ENCODE measurements around the gene TOR2A. TPM values are rescaled to one million over a fixed set of nuclear protein-coding genes. Genes with fewer than 3 reads are reported as not detected.
"Not testable (repeated sequence)": the region's sequence is repeated elsewhere in the genome, so short reads cannot be mapped to it uniquely, and the experiment has no call there.

The TOR2A gene
- polyA plus RNA-seq, 3 donors: 57.4 to 63.8 (median 60.0) TPM

DNA sequence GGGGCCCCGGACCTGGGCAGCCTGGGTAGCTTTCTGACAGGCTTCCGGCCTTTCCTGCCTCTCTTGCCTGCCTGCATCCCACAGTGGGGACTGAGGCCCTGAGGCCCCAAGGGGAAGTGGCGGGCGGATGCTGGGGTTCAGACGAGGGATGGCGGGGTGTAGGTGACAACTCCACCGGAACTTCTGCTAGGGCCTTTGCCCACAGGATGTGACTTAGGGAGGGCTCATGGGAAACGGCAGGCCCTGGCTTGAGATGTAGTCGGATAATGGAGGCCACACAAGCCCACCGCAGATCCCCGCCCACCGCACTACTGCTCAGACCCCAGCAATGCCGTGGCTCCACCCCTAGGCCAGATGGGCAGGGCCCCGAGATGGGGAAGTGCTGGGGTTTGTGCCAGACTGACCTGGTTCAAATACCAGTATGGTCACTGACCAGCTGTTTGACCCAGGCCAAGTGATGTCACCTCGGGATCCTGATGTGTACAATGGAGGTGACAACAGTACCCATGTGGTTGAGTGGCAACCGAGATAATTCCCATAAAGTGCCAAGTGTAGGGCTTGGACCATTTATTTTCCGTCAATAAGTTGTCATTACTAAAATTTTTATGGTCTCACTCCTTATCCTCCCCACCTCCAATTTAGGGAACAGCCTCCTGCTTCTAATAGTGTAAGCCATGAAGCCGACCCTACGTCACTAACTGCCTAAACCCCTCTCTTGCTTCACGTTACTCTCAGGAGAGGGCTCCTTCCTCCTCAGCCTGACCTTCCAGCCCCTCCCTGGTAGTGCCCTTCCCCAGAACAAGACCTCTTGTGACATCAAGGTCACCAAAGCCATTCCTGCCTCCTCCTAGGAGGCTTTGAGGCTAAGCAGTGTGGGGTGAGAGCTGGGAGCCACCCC is 48.3 kb upstream of the TOR2A start:
- peaks cover 0 to 9% (median 0%) of the 10 kb centered on the region in 3 donors for H3K27me3 Mint-ChIP-seq (ENCODE audit: low read depth in 3 of 3)
- H3K4me1 Mint-ChIP-seq: peaks cover 73% of the 10 kb centered on the region
- H3K4me1 ChIP-seq (ENCODE audit: control insufficient read depth in 1 of 2, insufficient read depth in 2 of 2, low read length in 2 of 2): peaks cover 78 to 82% of the 10 kb centered on the region in 2 donors
- intact Hi-C loops (cut with micrococcal nuclease): loop anchor here (1.0 to 5.0 kb wide), 4 partner anchors 12 to 211 kb away; partner anchors contain the start of gene TOR2A (in 1 of the 2)
- TF ChIP-seq, protein P1, sequence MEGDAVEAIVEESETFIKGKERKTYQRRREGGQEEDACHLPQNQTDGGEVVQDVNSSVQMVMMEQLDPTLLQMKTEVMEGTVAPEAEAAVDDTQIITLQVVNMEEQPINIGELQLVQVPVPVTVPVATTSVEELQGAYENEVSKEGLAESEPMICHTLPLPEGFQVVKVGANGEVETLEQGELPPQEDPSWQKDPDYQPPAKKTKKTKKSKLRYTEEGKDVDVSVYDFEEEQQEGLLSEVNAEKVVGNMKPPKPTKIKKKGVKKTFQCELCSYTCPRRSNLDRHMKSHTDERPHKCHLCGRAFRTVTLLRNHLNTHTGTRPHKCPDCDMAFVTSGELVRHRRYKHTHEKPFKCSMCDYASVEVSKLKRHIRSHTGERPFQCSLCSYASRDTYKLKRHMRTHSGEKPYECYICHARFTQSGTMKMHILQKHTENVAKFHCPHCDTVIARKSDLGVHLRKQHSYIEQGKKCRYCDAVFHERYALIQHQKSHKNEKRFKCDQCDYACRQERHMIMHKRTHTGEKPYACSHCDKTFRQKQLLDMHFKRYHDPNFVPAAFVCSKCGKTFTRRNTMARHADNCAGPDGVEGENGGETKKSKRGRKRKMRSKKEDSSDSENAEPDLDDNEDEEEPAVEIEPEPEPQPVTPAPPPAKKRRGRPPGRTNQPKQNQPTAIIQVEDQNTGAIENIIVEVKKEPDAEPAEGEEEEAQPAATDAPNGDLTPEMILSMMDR (IDR thresholded peaks at IDR 0.05): no peak
- peak overlapping the region; percentile 97 for H3K4me2 ChIP-seq (replicated peaks; ENCODE audit: extremely low read depth, low read length, poor library complexity, severe bottlenecking)
- WGBS (ENCODE audit: insufficient coverage): 0% methylated on average over 11 of the region's 20 CpGs
- H3K27me3 ChIP-seq (ENCODE audit: control insufficient read depth in 2 of 2, insufficient read depth in 2 of 2, low read length in 2 of 2): no peaks in the 10 kb centered on the region
- H3K79me2 ChIP-seq (ENCODE audit: insufficient read depth, low read length): peaks cover 65% of the 10 kb centered on the region
- peak overlapping the region; percentile 96 to 97 for H3K27ac ChIP-seq (ENCODE audit: low read depth in 1 of 2, low read length in 2 of 2)
- H3K9ac ChIP-seq (ENCODE audit: insufficient read depth, low read length, poor library complexity, severe bottlenecking): peak overlapping the region; percentile 71
- peak overlapping the region; percentile 64 to 72 for H3K4me3 Mint-ChIP-seq
- DNase-seq: peak; percentile 93 to 95 (median 94)
- H3K9me3 Mint-ChIP-seq: peaks cover 0 to 6% (median 0%) of the 10 kb centered on the region in 7 donors
- peak overlapping the region; percentile 28 for H2AFZ ChIP-seq (ENCODE audit: insufficient read depth, low read depth, low read length, poor library complexity, severe bottlenecking)
- peak overlapping the region in 1 of 3 experiments; percentile 72 for H3K4me3 ChIP-seq (replicated peaks in 1 of 3; ENCODE audit: low read depth in 2 of 3, low read length in 3 of 3)
- peaks cover 24% of the 10 kb centered on the region for H4K20me1 ChIP-seq (ENCODE audit: insufficient read depth, low read length)
- peaks cover 12 to 14% of the 10 kb centered on the region in 2 donors for H3K36me3 ChIP-seq (replicated peaks in 1 of 2; ENCODE audit: control insufficient read depth in 1 of 2, insufficient read depth in 2 of 2, low read length in 2 of 2)
- H3K27ac Mint-ChIP-seq: peak overlapping the region; percentile 93 to 99 (median 98)
- H3K36me3 Mint-ChIP-seq: peaks cover 12 to 26% of the 10 kb centered on the region in 2 donors
- H3K9me3 ChIP-seq (replicated peaks in 1 of 2; ENCODE audit: control insufficient read depth in 1 of 2, insufficient read depth in 1 of 2, low read length in 2 of 2): no peaks in the 10 kb centered on the region

DNA sequence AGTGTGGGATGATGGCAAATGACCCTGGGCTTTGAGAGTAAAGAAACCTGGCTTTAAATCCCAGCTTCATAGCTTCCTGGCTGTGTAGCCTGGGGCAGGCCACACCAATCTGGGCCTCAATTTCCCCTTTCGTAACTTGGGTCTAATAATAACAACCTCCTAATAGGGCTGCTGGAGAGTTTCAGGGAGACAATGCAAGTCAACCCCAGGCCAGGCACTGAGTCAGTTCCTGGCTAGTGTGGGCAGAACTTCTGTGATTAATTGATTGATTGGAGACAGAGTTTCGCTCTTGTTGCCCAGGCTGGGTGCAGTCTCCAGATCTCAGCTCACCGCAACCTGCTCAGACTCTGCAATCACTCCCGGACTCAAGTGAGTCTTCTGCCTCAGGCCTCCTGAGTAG is 46.7 kb upstream of the TOR2A start:
- TF ChIP-seq, protein P1 (IDR thresholded peaks at IDR 0.05): no peak
- Histone ChIP-seq H3K27ac (ENCODE audit: low read depth in 1 of 2, low read length in 2 of 2) (peak overlapping the region; percentile 96 to 98), H3K27me3 (ENCODE audit: control insufficient read depth in 2 of 2, insufficient read depth in 2 of 2, low read length in 2 of 2) (no peaks in the 10 kb centered on the region), H3K79me2 (ENCODE audit: insufficient read depth, low read length) (peaks cover 65% of the 10 kb centered on the region), H2AFZ (ENCODE audit: insufficient read depth, low read depth, low read length, poor library complexity, severe bottlenecking) (no peak overlapping the region), H4K20me1 (ENCODE audit: insufficient read depth, low read length) (peaks cover 16% of the 10 kb centered on the region), H3K4me1 (ENCODE audit: control insufficient read depth in 1 of 2, insufficient read depth in 2 of 2, low read length in 2 of 2) (peaks cover 72 to 77% of the 10 kb centered on the region in 2 donors), H3K9me3 (replicated peaks in 1 of 2; ENCODE audit: control insufficient read depth in 1 of 2, insufficient read depth in 1 of 2, low read length in 2 of 2) (no peaks in the 10 kb centered on the region), H3K4me2 (replicated peaks; ENCODE audit: extremely low read depth, low read length, poor library complexity, severe bottlenecking) (no peak overlapping the region), H3K4me3 (replicated peaks in 1 of 3; ENCODE audit: low read depth in 2 of 3, low read length in 3 of 3) (peak overlapping the region in 1 of 3 experiments; percentile 7), H3K36me3 (replicated peaks in 1 of 2; ENCODE audit: control insufficient read depth in 1 of 2, insufficient read depth in 2 of 2, low read length in 2 of 2) (no peaks in the 10 kb centered on the region), H3K9ac (ENCODE audit: insufficient read depth, low read length, poor library complexity, severe bottlenecking) (no peak overlapping the region)
- WGBS (ENCODE audit: insufficient coverage): 76% methylated on average over 3 of the region's 4 CpGs
- peaks cover 0 to 13% of the 10 kb centered on the region in 2 donors for H3K36me3 Mint-ChIP-seq
- H3K27me3 Mint-ChIP-seq (ENCODE audit: low read depth in 3 of 3): peaks cover 0 to 9% (median 0%) of the 10 kb centered on the region in 3 donors
- DNase-seq: peak in 2 of 3 donors; percentile 52 to 59
- peaks cover 68% of the 10 kb centered on the region for H3K4me1 Mint-ChIP-seq
- peak overlapping the region; percentile 93 to 99 (median 98) for H3K27ac Mint-ChIP-seq
- H3K9me3 Mint-ChIP-seq: peaks cover 0 to 6% (median 0%) of the 10 kb centered on the region in 7 donors
- H3K4me3 Mint-ChIP-seq: no peak overlapping the region
- intact Hi-C loops (cut with micrococcal nuclease): loop anchor here in 1 of 2 donors (2.0 to 5.0 kb wide), 3 partner anchors 47 to 210 kb away; partner anchors contain the start of gene TOR2A

DNA sequence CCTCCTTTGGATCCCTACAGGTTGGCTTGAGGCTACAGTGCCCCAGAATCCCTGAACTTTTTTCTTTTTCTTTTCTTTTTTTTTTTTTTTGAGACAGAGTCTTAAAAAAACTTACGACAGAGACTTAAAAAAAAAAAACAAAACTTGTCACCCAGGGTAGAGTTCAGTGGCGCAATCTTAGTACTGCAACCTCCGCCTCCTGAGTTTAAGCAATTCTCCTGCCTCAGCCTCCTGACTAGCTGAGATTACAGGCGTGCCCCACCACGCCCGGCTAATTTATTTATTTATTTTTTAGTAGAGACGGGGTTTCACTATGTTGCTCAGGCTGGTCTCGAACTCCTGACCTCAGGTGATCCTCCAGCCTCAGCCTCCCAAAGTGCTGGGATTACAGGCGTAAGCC is 45.8 kb upstream of the TOR2A start:
- Histone ChIP-seq H3K4me2 (replicated peaks; ENCODE audit: extremely low read depth, low read length, poor library complexity, severe bottlenecking) (peak overlapping the region; percentile 56), H4K20me1 (ENCODE audit: insufficient read depth, low read length) (peaks cover 17% of the 10 kb centered on the region), H3K9ac (ENCODE audit: insufficient read depth, low read length, poor library complexity, severe bottlenecking) (peak overlapping the region; percentile 67), H3K4me3 (replicated peaks in 1 of 3; ENCODE audit: low read depth in 2 of 3, low read length in 3 of 3) (peak overlapping the region in 1 of 3 experiments; percentile 98), H3K4me1 (ENCODE audit: control insufficient read depth in 1 of 2, insufficient read depth in 2 of 2, low read length in 2 of 2) (peaks cover 75 to 79% of the 10 kb centered on the region in 2 donors), H3K27ac (ENCODE audit: low read depth in 1 of 2, low read length in 2 of 2) (peak overlapping the region; percentile 96 to 98), H3K79me2 (ENCODE audit: insufficient read depth, low read length) (peaks cover 65% of the 10 kb centered on the region)
- no CpG with 5 or more reads among the region's 9 CpGs for WGBS (ENCODE audit: insufficient coverage)
- not testable (repeated sequence) for H3K27me3 ChIP-seq (ENCODE audit: control insufficient read depth in 2 of 2, insufficient read depth in 2 of 2, low read length in 2 of 2); H2AFZ ChIP-seq (ENCODE audit: insufficient read depth, low read depth, low read length, poor library complexity, severe bottlenecking); H3K9me3 Mint-ChIP-seq; H3K27me3 Mint-ChIP-seq (ENCODE audit: low read depth in 3 of 3); H3K4me3 Mint-ChIP-seq; H3K9me3 ChIP-seq (replicated peaks in 1 of 2; ENCODE audit: control insufficient read depth in 1 of 2, insufficient read depth in 1 of 2, low read length in 2 of 2); H3K36me3 ChIP-seq (replicated peaks in 1 of 2; ENCODE audit: control insufficient read depth in 1 of 2, insufficient read depth in 2 of 2, low read length in 2 of 2)
- Mint-ChIP-seq H3K27ac (peak overlapping the region; percentile 93 to 99 (median 98)), H3K4me1 (peaks cover 73% of the 10 kb centered on the region), H3K36me3 (peaks cover 0 to 15% of the 10 kb centered on the region in 2 donors)
- peak; percentile 82 to 90 (median 88) for DNase-seq
- intact Hi-C loops (cut with micrococcal nuclease): loop anchor here in 1 of 2 donors (2.0 to 5.0 kb wide), 2 partner anchors 56 to 209 kb away; no protein-coding TSS in a partner anchor

Data from CD14-positive monocyte (primary cell).